Ureter (tissue), 1 donor: ENCODE results near the gene PARS2. TPM values are rescaled to one million over a fixed set of nuclear protein-coding genes. Genes with fewer than 3 reads are reported as not detected.

ENCODE experiments used
- DNase-seq: peaks from one replicate; pipeline ENCODE4 v3.0.0-alpha.2; 2020; ENCODE audit warnings: low spot score
- total RNA-seq: library from RNA; stranded (reverse); gene quantifications from one replicate; pipeline ENCODE4 v1.2.4, GENCODE V29; 2023
- donor health status: DM: yes; HTN: yes; CAD: no.

Gene PARS2
- total RNA-seq, 1 donor from 2014 or later: 6.2 TPM

DNA sequence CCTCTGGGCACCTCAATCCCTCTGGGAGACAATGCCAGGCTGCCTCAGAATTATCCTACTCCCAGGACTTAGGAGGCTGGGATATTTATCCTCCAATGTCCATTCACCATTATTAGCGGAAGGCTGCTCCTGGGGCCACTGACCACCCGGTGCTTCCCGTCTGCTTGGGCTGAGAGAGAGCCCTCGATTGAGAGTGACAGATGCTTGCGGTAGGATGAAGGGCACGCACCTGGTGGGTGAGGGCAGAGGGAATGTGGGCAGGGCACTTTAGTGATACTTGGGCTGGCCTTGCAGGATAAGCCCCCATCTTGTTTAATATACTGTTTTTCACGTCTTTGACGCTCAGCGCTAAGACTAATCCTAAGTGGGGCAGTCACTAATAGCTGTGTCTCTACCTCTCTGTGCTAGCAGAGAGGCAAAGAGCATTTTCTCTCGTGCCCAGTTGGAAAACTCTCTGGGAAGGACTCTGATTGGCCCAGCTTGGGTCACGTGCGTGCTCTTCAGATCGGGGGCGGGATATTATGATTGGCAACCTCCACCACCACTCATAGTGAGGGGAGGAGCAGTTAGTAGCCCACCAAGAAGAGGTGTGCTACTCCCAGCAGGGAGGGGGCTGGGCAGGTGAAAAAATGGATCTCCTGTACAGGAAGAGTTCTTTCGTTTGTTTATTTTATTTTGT lies 10.6 kb upstream of the PARS2 start:
- DNase-seq: no peak

DNA sequence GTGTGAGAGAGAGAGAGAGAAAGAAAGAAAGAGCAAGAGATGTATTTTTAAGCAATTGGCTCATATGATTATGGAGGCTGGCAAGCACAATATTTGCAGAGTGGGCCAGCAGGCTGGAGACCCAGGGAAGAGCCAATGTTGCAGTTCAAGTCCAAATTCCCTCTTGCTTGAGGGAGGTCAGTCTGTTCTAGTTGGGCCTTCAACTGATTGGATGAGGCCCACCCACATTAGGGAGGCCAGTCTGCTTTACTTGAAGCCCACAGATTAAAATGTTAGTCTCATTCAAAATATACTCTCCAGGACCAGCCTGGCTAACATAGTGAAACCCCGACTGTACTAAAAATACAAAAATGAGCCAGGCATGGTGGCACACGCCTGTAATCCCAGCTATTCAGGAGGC lies 8.6 kb upstream of the PARS2 start:
- DNase-seq: no peak

DNA sequence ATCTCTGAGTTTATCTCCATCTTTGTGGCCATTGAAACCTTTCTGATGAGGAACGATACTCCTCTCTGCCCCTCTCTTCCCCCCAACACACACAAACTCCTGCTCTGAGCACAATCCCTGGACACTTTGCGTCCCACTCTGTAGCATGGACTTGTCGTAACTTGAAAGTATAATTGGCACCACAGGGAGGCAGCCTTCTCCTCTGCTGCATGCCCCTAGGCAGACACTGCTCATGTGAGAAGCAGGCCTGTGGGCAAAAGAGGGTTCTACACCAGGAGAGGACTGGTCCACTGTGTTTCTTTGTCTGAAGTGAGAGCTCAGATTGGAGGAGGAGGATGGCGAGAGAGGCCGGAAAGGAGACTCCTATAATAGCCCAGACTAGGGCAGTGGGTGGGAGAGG lies 3.8 kb upstream of the PARS2 start:
- no peak for DNase-seq

DNA sequence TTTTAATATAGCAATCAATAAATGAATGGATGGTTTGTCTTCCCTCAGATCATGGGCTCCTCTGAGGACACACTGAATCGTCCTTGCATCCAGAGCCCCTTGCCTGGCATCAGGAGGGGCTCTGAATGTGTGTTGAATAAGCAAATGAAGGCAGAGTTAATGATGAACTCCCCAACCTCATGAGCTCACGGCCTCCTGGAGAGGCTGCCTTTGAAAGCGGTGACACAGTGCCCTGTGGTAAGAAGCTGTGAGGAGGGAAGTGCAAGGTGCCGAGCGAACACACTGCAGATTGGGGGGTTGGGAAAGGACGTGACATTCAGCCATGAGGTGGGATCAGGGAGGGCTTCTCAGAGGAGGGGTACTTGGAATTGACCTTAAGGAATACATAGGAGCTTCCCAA lies 3.2 kb upstream of the PARS2 start:
- DNase-seq: no peak

DNA sequence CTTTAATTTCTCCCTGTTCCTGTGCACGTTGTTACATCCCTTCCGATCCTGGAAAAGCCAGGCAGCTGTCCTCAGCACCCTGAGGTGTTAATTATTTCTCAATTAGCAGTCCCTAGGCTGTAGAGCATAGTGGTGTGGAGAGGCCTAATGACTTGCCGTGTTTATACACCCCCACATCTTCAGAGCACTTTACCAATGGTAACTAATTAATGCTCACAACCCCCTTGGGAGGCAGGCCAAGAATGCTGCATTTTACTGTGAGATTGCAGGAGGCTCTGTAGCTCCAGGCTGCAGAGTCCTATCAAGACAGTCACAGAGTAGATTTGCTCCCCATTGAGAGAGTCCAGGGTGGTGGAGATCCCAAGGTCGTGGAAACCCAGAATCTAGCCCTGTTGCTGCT lies 2.4 kb upstream of the PARS2 start:
- no peak for DNase-seq

DNA sequence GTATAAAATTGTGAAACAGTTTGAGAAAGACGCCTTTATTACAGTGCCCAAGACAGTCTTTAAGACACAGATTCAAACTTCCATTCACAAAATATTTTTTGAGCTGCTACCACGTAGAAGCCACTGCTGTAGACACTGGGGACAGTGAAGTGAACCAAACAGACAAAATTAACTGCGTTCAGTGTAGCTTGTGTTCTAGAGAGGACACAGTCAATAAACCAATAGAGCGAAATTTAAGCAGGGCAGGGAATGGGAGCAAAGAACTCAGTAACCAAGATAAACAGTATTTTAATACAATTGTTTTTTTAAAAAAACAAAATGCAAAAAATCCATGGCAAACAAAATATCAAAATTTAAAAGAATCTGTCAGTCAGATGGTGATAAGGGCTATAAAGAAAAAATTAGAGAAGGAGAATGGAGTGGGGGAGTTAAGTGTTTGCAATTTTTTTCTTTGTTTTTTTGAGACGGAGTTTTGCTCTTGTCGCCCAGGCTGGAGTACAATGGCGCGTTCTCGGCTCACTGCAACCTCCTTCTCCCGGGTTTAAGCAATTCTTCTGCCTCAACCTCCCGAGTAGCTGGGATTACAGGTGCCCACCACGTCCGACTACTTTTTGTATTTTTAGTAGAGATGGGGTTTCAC lies 719 bp upstream of the PARS2 start:
- DNase-seq: no peak

DNA sequence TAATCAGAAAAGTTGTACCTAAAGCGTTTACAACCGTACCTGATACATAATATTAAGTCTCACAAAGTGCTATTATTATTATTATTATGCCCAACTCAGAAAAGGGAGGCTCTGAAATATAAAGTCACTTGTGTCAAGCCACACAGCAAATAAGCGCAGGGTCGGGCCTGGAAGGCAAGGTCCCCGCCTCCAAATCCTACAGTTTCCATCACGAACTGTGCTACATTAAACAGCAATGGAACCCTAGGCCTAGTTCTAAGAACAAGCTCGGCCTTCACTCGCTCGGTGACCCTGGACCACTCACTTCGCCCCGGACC lies 549 bp downstream of the PARS2 start:
- DNase-seq: no peak

DNA sequence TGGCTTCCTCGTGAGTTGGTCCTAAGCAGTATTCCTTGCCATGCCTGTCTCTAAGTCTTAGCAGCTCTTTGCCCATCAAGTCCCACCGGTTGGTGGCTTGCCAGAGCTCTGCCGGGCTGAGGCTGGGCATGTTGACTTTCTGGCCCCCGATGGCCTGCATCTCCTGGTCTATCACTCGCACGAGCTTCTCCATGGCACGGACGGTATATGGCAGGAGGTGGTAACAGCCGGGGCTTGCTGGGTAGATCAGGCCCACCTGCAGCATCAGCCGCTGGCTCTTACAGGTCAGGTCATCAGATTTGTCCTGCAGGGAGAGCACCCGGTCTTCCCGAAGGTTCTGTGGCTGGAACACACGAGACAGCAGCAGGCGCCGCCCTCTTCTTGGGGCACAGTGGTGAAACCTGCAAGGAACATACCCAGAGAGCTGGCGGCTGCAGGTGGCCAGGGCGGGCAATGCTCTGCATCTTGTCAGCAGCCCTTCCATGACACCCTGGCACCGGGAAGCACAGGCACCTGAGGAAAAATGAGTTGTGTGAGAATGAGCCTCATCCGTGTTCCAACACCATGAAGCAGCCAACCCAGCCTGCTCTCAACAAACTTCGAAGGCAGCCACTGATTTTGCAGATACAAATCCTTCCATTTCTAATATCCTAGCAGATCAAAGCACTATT lies 5.5 kb downstream of the PARS2 start:
- DNase-seq: no peak

DNA sequence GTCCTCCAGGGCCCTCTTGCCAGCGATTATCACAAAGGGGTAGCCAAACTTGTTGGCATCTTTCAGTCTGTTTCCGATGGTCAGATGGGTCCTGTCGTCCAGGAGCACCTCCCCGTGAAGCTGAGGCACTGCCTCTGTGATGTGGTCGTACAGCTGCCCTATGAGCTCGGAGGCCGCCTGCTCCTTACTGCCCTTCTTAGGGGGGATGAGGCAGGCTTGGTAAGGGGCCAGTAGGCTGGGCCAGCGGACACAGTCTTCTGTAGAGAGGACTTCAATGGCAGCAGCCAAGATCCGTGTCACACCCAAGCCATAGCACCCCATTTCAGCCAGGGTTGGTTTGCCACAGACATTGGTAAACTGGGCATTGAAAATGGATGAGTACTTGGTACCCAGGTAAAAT lies 6.5 kb downstream of the PARS2 start:
- DNase-seq: no peak

DNA sequence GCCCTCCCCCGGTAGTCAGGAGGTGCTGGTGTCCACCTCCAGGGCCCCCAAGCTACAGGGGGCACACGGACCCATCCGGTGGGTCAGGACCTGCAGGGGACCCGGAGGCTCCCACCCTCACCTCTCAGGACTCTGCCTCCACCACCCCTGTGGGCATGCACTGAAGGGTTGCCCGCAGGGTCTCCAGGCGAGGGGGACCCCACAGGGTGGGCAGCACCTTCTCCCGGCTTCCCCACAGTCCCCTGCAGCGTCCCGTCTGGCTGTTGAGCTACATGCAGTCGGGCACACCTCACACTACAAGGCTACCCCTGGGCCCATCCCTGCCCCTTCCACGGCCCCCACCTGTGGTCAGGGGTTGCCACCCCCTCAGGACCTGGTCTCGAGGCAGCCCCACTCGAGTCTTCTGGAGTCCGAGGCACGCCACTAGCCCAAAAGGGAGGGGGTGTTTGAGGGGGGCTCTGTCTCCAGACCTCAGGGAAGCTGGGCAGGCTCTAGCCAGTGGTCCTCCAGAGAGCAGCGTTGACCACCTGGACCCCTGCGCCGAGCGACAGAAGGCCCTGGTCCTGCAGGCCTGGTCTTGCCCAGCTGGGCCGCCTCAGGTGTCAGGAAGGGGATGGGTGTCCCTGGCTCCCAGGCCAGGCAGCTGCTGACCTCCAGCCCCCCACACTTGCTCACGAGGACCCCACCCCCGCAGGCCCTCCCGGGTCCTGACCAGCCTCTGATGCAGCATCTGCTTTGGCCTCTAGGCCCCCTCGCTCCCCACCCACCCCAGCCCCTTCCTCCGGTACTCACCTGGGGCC lies 9.6 kb downstream of the PARS2 start:
- DNase-seq: no peak

DNA sequence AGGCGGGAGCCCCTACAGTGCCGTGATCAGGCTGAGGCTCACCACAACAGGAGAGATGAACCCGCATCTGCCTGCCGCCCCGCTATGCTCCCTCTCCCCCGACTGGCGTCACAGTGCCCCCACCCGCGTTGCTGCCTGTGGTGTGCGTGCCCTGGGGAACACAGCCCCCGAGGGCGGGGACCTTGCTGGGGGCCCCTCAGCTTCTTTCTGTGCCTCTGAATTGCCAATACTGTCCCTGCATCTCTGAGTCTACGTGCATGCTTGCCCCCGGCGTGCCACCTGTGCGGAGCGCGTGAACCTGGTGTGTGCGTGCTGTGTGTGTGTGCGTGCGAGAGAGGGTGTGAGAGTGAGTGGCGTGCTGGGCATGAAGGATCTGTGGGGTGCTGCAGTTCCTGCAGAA lies 10.3 kb downstream of the PARS2 start:
- DNase-seq: no peak

DNA sequence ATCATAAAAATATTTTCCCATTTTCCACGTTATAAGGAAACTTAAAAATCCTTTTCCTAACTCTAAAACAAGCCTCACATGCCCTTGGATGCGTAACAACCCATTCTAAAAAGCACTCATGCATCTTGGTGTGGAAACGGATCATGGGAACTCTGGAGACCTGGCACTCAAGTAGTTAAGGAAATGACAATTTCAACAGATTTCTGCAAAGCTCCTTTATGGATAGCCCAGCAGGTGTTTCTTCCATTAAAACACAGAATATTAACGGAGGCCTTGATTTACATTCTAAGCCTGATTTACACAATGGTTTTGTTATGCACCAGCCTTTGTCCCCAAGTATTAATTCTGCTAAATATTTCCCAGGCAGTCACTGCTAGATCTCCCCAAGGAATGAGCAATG lies 12.9 kb downstream of the PARS2 start:
- DNase-seq: no peak

DNA sequence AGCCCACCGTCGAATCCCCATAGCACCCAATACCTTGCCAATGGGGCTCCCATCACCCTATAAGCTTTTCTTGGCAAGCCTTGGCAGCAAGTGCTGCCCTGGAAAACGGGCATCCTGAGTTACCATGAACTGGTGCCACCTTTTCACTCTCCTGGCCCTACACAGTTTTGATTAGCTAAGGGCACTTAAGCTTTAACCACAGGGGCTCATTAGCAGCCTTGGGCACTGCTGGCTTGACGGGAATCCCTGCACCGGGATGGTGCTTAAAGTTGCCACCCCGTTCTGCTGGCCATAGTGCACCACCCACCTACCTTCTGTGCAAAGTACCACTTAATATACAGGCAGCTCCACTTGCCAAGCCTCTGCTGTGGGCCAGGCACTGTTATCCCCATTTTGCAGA lies 13.7 kb downstream of the PARS2 start:
- no peak for DNase-seq

DNA sequence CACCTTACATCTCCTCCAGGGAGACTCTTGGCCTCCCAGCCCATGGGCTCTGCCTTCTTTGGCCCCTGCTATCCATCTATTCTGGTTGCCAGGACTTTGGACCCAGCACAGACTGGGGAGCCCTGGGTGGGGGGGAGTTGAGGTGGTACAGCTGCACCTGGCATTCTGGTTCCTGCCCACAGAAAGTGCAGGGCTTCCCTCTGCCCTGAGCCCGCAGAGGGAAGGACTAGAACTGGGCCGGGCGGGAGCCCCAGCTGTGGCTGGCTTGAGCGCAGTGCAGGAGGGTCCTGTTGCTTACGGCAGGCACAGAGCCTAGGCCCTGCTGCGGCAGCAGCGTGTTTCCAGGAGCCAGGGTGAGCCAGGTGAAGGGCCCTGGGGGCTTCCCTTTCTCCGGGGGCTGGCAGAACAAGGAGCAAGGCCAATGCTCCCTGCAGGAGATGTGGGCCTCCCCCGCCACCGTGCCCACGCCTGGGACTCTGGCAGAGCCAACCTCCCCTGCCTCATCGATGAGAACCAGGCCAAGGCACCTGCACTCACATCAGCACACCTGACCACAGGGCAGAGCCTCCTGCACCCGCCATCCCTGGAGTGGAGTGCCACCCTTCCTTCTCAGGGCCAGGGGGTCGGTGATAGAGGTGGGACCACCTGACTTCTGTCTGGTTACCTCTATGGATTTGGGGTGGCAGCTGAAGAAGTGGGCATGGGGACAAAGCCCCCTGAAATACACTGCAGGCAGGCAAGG lies 16.1 kb downstream of the PARS2 start:
- no peak for DNase-seq

DNA sequence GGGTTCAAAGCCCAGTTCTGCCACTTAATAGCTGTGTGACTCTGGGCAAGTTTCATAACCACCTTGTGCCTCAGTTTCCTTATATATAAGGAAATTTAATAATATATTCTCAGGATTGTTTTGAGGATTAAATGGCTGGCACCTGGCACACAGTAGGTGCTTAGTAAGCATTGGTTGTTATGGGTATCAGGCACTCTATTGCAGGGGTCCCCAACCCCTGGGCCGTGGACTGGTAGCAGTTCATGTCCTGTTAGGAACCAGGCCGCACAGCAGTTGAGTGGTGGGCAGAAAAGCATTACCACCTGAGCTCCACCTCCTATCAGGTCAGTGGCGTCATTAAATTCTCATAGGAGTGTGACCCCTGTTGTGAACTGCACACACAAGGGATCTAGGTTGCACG lies 18.5 kb downstream of the PARS2 start:
- DNase-seq: no peak

DNA sequence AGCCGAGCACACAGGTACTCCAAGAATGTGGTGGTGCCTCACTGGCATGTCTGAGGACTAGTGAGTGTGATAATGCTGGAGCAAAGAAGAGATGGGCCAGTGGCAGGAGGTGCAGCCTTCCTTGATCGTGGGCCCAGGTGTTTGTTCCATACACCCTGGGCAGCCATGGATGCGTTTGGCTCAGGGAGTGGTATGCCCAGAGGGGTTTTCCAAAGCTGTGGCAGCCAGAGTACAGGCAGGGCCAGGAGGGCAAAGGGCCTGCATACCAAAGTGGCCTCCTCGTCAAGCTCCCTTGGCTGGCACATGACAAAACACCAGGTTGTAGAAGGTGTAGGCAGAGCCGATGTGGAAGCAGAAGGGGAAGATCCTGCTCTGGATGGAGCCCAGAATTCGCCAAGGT lies 19.0 kb downstream of the PARS2 start:
- DNase-seq: no peak

DNA sequence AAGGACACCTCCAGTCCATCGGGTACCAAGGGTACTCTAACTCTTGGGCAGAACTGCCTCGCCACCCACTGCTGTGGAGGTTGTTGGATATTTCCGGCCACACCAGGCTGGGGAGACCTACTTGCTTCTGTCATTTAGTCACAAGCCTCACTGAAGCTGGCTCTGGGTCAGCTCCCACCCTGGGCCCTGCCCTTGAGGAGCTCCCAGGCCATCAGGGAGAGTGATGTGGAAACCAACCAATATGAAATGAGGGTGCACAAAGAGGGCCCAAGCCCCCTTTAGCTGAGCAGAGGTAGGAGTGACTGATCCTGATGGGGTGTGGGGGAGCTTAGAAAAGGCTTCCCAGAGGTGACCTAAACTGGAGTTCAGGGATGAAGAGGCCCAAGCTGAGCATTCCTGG lies 19.6 kb downstream of the PARS2 start:
- no peak for DNase-seq

DNA sequence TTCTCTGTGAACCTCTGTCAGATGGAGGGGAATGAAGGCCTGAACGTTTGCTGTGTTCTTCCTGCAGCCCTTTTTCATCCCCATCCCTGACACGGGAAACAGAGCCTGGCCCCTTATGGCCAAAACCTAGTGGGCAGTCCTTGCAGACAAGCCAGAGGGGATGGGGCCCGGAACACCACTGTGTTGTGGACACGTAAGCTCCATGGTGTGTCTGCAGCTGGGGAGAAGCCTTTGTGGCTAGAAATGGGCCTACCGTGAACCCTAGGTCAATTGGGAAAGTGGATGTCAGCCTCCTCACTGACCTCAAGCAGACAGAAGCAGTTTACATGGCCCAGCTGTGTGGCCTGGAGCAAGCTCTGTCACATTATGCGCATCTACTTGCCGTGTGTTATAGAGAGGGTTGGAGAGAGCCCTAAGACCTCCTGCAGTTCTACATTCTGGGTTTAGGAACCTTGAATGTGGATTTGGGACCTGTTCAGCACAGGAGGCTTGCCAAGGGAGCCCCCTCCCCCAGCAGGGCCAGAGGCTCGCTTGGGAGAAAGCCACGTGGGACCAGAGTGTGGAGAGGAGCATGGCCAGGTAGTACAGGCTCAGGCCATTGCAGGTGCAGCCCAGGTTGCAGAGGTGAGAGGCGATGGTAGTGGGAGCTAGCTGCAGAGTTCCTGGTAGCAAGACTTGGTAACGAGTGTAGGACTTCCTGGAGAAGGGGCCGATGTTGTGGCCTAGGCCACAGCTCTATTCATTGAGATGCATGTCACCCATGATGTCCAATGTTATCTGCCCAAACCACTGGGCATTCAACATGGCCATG lies 20.7 kb downstream of the PARS2 start:
- DNase-seq: no peak

DNA sequence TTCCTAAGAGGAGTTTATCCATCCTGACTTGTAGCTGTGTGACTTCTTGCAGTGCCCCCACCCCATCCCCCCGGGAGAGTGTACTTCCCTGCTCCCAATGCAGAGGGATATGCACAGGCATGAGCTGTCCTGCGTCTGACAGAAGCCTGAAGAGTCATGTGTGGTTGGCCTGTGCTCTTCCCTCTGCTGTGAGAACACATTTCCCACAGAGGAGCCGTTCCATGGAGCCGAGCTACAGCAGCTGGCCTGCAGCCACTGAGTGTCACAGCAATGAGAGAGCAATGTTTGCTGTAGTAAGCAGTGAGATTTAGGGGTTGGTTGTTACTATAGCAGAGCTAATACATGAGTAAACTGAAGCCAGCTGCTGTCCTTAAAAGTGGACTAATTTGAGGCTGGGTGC lies 22.0 kb downstream of the PARS2 start:
- no peak for DNase-seq

DNA sequence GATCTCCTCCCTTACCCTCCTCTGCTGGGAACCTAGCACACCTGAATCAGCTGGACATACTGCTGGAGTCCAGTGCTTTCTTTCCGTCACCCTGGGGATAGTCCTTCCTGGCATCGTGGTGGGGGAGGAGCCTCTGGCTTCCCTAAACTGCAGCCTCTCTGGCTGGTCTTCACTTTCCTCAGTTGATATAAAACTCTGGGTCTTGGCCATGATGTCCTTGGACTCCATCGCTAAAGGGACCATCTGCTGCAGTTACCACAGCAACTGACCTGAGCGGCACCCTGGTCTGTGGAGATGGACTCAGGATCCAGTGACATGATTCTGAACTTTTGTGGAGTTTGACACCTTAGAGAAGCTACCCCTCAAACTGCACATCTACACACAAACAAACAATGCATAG lies 22.8 kb downstream of the PARS2 start:
- no peak for DNase-seq

DNA sequence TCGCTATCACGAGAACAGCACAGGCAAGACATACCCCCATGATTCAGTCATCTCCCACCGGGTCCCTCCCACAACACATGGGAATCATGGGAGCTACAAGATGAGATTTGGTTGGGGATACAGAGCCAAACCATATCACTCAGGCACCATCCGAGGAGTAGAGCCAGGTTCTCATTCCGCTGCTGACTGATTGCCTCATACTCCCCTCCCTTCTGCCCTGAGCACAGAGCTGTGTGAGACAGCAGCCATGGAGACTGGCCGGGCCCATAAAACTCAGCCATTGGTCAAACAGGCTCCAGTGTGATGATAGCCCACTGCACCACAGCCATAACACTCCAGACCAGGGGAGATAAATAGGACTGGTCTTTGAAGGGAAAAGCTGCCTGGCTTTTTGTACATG lies 26.1 kb downstream of the PARS2 start:
- DNase-seq: no peak
